DMS 273 (cell line): ENCODE results near the gene SLCO3A1.

Experiments
- DNase-seq: peaks from one replicate; lab custom pipeline; 2025; ENCODE audit not compliant: unreplicated experiment; lab: John Stamatoyannopoulos, UW

Gene SLCO3A1

GRCh38 chr15:91881569-91882297, 28.2 kb downstream of the SLCO3A1 start:
- DNase-seq, result peak; percentile 46

- DNase-seq, result peak; percentile 72
Observed at GRCh38 chr15:91882858-91883586, 29.5 kb downstream of the SLCO3A1 start.

- DNase-seq, result no peak
Observed at GRCh38 chr15:91884606-91885005, 31.1 kb downstream of the SLCO3A1 start.

- DNase-seq, result no peak
Observed at GRCh38 chr15:91885054-91885453, 31.5 kb downstream of the SLCO3A1 start.

GRCh38 chr15:91885714-91886270, 32.3 kb downstream of the SLCO3A1 start:
- peak; percentile 42 for DNase-seq

- no peak for DNase-seq
Observed at GRCh38 chr15:91886878-91887277, 33.4 kb downstream of the SLCO3A1 start.

GRCh38 chr15:91887321-91887720, 33.8 kb downstream of the SLCO3A1 start:
- DNase-seq, result no peak

GRCh38 chr15:91887921-91888373, 34.4 kb downstream of the SLCO3A1 start:
- DNase-seq, result no peak

- DNase-seq, result no peak
Observed at GRCh38 chr15:91889111-91889815, 35.8 kb downstream of the SLCO3A1 start.

- DNase-seq, result no peak
Observed at GRCh38 chr15:91890614-91891013, 37.1 kb downstream of the SLCO3A1 start.

- DNase-seq, result no peak
Observed at GRCh38 chr15:91891101-91891500, 37.6 kb downstream of the SLCO3A1 start.

- DNase-seq, result no peak
Observed at GRCh38 chr15:91891788-91892345, 38.4 kb downstream of the SLCO3A1 start.

GRCh38 chr15:91892436-91892835, 38.9 kb downstream of the SLCO3A1 start:
- DNase-seq, result no peak

GRCh38 chr15:91894606-91895005, 41.1 kb downstream of the SLCO3A1 start:
- no peak for DNase-seq

- DNase-seq, result no peak
Observed at GRCh38 chr15:91895051-91895450, 41.5 kb downstream of the SLCO3A1 start.

- no peak for DNase-seq
Observed at GRCh38 chr15:91896341-91897055, 43.0 kb downstream of the SLCO3A1 start.

GRCh38 chr15:91897585-91898372, 44.3 kb downstream of the SLCO3A1 start:
- DNase-seq, result no peak

GRCh38 chr15:91898843-91899242, 45.3 kb downstream of the SLCO3A1 start:
- no peak for DNase-seq

GRCh38 chr15:91904942-91905341, 51.4 kb downstream of the SLCO3A1 start:
- DNase-seq, result no peak

GRCh38 chr15:91908391-91908790, 54.9 kb downstream of the SLCO3A1 start:
- no peak for DNase-seq
